OCI-M1 (cell line): ENCODE measurements around the gene PIGU.

Source experiments
- DNase-seq: peaks from one replicate; lab custom pipeline; 2025; lab: John Stamatoyannopoulos, UW

The PIGU gene

DNA sequence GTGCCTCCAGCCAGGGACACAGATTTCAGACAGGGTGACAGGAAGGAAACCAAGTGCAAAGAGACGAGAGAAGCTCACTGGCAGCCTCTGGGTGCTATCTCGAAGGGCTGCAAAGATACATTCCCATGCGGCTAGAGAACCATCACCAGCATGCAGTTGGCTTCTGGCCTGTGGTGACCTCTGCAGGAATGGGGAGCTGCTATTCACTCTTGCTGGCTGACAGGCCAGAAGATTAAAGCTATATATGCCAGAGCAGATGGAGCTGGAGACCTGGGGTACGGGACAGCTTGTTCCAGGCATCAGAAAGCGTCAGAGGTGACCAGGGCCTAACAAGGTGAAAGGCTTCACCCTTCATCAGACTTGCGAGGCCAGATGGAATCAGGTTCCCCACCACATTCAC is 98.4 kb downstream of the PIGU start:
- no peak for DNase-seq

- DNase-seq: no peak
These were observed 98.9 kb downstream of the PIGU start for GRCh38 chr20:34578025-34578424.

DNA sequence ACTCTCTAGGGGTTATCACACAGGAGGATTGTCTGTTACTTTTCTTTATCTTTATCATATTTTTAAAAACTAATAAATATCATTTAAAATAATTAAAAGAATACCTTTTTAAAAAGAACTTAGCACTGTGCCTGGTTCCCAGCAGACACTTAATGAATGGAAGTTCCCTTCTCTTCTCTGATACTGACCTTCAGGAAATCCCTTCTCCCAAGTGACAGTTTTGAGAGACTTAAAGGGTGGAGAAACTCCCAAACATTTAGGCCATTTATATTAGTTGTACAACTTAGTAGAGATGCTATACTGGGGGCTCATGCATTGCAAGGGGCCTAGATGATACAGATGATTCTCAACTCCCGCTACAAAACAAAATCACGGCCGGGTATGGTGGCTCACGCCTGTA is 99.8 kb downstream of the PIGU start:
- no peak for DNase-seq

DNA sequence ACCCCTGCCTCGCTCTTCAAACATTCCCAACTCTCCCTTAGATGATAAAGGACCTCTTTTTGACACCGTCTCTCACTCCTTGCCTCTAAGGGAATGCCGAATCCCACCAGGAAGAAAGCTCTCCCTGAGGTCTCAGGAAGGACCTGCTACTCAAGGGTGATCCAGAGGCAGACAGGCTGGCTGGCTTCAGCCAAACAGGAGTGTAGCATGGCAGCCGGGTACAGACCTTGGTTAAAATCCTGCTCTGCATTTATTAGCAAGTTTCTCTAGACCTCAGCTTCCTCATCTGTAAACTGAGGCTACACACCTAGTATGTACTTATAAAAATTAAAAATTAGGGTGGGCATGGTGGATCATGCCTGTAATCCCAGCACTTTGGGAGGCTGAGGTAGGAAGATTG is 101.1 kb downstream of the PIGU start:
- DNase-seq: no peak

- no peak for DNase-seq
These were observed 101.6 kb downstream of the PIGU start for GRCh38 chr20:34575271-34575670.

DNA sequence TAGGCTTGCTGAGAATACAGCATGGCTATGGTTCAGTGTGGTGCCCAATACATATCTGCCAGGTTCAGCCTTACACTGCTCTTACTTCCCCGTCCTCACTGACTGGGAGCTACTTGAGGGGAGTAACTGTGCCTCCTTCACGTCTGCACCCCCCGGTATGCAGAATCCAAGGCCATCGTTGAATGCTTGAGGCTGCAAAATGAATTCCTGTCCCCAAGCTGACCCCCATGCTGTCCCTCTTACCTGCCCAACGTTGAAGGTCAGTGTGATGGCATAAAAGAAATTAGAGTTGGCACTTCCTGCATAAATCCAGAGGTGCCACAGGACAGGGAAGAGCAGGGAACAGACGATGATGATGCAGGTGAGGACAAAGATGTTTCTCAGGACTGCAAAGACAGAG is 102.0 kb downstream of the PIGU start:
- no peak for DNase-seq

- no peak for DNase-seq
These were observed 102.5 kb downstream of the PIGU start for GRCh38 chr20:34574426-34574825.

DNA sequence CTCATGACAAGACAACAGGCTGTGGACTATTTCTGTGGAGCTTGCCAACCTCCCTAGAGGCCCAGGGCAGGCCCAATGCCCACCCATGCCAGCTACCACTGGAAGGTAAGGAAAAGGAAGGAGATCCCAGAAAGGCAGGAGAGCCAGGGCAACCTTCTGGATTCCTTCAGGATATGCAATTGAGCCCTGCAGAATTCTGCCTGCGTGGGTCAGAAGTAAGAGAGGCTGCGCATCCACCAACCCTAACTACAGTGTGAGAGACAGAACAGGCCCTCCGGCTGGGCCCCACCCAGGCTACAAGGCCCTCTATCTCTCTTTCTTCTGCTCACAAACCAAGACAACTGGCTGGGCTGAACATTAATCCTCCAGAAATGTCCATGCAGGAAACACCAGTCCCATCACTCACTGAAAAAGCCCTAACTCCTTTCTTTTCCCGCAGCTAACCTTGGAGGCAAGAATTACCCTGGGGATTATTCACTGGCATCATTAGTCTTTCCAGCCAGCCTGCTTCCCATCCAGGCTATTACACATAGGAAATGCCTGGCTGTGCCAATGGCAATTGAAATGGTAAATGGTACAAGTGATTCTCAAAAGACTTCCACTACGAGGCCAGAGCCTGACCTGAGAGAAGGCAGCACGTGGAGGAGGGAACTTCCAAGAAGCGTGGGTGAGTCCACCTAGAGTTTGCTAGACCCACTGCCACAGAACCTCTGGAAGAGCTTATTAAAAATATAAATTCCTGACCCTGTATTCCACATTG is 103.2 kb downstream of the PIGU start:
- DNase-seq: no peak

- no peak for DNase-seq
These were observed 105.1 kb downstream of the PIGU start for GRCh38 chr20:34571753-34572152.

GRCh38 chr20:34570859-34571306 is 106.0 kb downstream of the PIGU start:
- DNase-seq: peak; percentile 55

DNA sequence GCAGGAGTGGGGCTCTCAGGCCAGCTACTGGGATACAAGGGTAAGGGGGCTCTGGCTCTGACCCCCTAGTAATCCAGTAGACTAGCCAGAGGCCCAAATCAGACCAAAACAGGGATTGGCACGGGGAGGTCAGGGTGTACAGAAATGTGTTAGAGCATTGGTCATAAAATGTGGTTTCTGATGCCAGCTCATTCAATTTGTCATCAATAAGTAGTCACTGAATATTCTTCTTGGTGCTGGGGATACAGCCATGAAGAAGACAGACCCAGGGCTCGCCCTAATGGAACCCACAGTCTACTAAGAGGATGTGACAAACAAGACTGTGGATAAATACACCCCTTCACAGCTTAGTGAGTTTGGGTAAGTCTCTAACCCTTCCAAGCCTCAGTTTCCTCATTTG is 107.3 kb downstream of the PIGU start:
- no peak for DNase-seq

- DNase-seq: no peak
These were observed 108.7 kb downstream of the PIGU start for GRCh38 chr20:34567892-34568865.

GRCh38 chr20:34566978-34567891 is 109.7 kb downstream of the PIGU start:
- DNase-seq: no peak

- no peak for DNase-seq
These were observed 112.1 kb downstream of the PIGU start for GRCh38 chr20:34564833-34565232.

DNA sequence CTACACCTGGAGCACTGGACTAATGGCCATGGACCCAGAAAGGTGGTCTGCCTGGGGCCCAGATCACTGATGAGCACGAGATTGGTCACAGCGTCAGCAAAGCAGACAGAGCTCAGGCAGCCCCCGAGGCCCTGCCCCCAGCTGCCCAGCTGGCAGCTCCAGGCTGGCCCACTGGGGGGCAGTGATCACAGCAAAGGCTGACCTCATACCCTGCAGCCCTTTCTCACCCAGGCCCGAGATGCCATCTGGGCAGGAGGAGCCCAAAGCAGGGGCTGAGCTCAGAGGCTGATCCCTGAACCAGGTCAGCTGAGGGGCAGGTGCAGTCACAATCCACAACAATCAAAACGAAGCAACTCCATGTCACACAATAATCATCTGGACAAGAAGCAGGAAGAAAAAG is 114.3 kb downstream of the PIGU start:
- DNase-seq: peak; percentile 21

DNA sequence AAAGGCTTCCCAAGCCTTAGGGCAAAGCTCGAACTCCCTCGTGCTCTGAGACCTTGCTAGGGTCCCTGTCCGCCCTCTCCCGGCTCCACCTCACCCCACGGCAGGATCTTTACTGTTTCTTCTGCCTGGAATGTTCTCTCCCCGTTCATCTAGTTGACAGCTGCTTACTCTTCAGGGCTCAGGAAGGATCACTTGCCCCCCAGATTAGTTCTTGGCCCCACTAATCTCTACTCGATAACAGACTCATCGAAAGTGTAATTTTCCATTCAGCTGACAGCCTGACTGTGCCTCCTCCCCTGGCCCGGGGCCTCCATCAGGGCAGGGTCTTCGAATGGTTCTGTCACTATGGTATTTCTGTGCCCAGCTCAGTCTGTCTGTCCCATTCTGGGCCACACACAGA is 115.2 kb downstream of the PIGU start:
- no peak for DNase-seq

DNA sequence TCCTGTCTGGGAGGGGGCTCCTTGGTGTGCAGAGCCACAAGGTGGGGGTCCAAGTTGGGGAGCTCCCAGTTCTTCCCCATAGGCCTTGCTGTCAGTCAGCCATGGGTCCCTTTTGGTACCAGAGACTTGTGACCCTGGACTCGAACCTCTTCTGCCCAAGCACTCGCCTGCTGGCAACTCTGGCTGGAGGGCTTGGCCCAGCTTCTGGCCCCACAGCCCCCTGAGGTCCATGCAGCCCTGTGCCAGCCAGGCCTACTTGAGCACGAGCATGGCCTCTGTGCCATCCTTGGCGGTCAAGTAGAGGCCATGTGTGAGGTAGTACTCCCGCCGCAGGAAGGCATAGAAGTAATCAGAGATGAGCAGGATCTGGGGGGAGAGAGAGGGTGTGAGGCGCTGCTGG is 116.3 kb downstream of the PIGU start:
- no peak for DNase-seq

- no peak for DNase-seq
These were observed 116.8 kb downstream of the PIGU start for GRCh38 chr20:34560141-34560523.

DNA sequence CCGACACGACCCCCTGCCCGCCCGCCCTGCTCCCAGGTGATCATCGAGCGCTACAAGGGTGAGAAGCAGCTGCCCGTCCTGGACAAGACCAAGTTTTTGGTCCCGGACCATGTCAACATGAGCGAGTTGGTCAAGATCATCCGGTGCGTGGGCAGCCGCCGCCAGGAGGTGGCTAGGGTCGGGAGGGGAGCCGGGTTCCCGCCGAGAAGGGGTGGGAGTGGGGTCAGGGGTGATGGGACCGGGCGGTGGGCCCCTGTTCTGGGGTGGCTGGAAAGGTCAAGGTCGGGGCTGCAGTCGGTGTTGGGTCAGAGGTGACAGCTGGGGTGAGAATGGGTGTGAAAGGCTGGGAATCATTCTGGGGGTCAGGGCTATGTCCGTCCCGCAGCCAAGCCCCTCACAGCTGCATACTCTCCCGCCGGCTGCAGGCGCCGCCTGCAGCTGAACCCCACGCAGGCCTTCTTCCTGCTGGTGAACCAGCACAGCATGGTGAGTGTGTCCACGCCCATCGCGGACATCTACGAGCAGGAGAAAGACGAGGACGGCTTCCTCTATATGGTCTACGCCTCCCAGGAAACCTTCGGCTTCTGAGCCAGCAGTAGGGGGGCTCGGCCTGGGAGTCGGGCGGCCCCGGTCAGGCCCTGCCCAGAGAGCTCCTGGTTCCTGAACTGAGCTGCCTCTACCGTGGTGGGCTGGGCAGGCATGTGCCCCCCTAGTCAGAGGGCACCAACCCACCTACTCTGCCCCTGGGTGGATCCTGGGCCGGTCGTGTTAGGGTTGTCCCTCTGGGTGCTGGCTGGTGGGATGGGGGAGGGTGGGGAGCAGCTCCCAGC is 117.4 kb downstream of the PIGU start:
- no peak for DNase-seq

GRCh38 chr20:34558320-34559218 is 118.3 kb downstream of the PIGU start, which contains the start of gene MAP1LC3A:
TSS of gene MAP1LC3A (plus strand) at chr20:34558718. CDS start at chr20:34558869, 151 bp downstream.
- DNase-seq: no peak
